Measurements from ENCODE around the gene P3R3URF. TPM values are rescaled to one million over a fixed set of nuclear protein-coding genes. Genes with fewer than 3 reads are reported as not detected.

Gene P3R3URF
- total and polyA plus RNA-seq, 2 donors (not counting 3 experiments of a cell fraction or from before 2014, with no cell fraction given), result not detected

DNA sequence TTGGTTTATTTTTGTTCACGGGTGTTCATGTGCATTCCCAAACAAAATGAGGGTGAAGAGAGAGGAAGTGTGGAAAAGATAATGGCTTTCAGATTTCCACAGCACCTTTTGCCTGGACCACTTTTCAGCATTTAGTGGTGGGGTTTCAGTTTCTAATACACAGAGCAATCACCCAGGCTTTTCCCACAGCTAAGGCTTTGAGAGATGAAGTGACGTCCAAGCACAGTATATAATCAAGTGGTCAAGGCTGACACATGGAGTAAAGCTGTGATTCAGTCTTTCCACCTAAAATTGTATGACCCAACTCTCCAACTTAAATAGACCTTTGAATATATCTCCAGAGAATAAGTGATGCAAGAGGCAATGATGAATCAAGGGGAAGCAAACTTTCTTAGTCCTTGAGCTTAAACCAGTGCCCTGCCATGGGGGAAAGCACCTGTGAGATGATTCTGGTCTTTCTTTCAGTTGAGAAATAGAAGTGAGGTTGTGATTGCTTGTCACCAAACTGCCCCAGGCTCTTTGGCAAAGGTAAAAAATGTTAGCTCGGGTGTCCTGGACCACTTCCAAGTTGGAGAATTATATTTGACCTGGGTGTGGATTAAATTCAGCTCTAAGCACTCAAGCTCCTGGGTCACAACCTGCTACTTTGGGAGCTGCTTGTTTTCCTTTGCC is 41.5 kb downstream of the P3R3URF start:
- dilution Hi-C loops (cut with MboI; ENCODE audit: extremely low pct_ligation_motif_present, low sequenced_read_pairs) (no loop called here), intact Hi-C loops (cut with micrococcal nuclease) (loop anchor here (5.0 kb wide), 2 partner anchors 168 to 447 kb away; partner anchors contain the start of genes GPBP1L1, LRRC41, TMEM69 and UQCRH)
- BruUV-seq (replicated peaks), result no TSS peak
- H3K9me3 ChIP-seq (replicated peaks; ENCODE audit: control insufficient read depth, insufficient read depth, low read length), result no peaks in the 10 kb centered on the region
- H3K4me2 ChIP-seq (ENCODE audit: insufficient read depth, low read length), result no peak overlapping the region
- H4K20me1 ChIP-seq (replicated peaks; ENCODE audit: control insufficient read depth, extremely low read depth, insufficient read depth, low read length), result no peaks in the 10 kb centered on the region
- CTCF ChIA-PET, result interaction anchor here (1.0 to 1.4 kb wide), 5 partner anchors 11 to 89 kb away, joined by 3 to 4 read pairs (median 4); no protein-coding TSS in a partner anchor
- H3K79me2 ChIP-seq (ENCODE audit: control insufficient read depth, insufficient read depth, low read length), result no peaks in the 10 kb centered on the region
- H3K4me1 ChIP-seq (ENCODE audit: control insufficient read depth, extremely low read depth, insufficient read depth, low read length), result peaks cover 27% of the 10 kb centered on the region
- H3K4me3 ChIP-seq (replicated peaks in 1 of 3; ENCODE audit: insufficient read depth in 1 of 3, low read depth in 1 of 3, low read length in 3 of 3), result no peak overlapping the region
- no peaks in the 10 kb centered on the region for H3K36me3 ChIP-seq (ENCODE audit: control insufficient read depth in 2 of 2, extremely low read depth in 1 of 2, insufficient read depth in 2 of 2, low read length in 2 of 2)
- no peak for FAIRE-seq
- no peak overlapping the region for H3K27ac ChIP-seq (ENCODE audit: insufficient read depth, low read depth, low read length)
- no peak overlapping the region for H3K9ac ChIP-seq (replicated peaks; ENCODE audit: extremely low read depth, insufficient read depth, low read length)
- H3K27me3 ChIP-seq (ENCODE audit: control insufficient read depth in 2 of 2, insufficient read depth in 2 of 2, low read length in 2 of 2), result no peaks in the 10 kb centered on the region
- POLR2A ChIA-PET, result no interaction called here
- DNase-seq (ENCODE audit: low read depth, low spot score), result peak; percentile 21
- no peaks in the 10 kb centered on the region for H3K9me1 ChIP-seq (replicated peaks; ENCODE audit: control insufficient read depth, extremely low read depth, insufficient read depth, low read length)
- TF ChIP-seq, protein P1, sequence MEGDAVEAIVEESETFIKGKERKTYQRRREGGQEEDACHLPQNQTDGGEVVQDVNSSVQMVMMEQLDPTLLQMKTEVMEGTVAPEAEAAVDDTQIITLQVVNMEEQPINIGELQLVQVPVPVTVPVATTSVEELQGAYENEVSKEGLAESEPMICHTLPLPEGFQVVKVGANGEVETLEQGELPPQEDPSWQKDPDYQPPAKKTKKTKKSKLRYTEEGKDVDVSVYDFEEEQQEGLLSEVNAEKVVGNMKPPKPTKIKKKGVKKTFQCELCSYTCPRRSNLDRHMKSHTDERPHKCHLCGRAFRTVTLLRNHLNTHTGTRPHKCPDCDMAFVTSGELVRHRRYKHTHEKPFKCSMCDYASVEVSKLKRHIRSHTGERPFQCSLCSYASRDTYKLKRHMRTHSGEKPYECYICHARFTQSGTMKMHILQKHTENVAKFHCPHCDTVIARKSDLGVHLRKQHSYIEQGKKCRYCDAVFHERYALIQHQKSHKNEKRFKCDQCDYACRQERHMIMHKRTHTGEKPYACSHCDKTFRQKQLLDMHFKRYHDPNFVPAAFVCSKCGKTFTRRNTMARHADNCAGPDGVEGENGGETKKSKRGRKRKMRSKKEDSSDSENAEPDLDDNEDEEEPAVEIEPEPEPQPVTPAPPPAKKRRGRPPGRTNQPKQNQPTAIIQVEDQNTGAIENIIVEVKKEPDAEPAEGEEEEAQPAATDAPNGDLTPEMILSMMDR (IDR thresholded peaks at IDR 0.05; ENCODE audit: extremely low read depth in 1 of 2, insufficient read depth in 1 of 2, low read depth in 1 of 2, low read length in 2 of 2), result no peak
- no peak for TF ChIP-seq MYC (IDR thresholded peaks at IDR 0.05; ENCODE audit: low read depth, low read length)
- TF ChIP-seq, protein P2, sequence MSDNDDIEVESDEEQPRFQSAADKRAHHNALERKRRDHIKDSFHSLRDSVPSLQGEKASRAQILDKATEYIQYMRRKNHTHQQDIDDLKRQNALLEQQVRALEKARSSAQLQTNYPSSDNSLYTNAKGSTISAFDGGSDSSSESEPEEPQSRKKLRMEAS (IDR thresholded peaks at IDR 0.05; ENCODE audit: insufficient read depth, insufficient read length), result no peak
- no peak overlapping the region for H2AFZ ChIP-seq (ENCODE audit: low read depth, low read length)
